Liver (tissue), 9 donors: ENCODE data around the gene TRIM7. TPM values are rescaled to one million over a fixed set of nuclear protein-coding genes. Genes with fewer than 3 reads are reported as not detected.

Experiments used
- DNase-seq: peaks from one replicate; pipeline ENCODE4 v3.0.0-alpha.2; 2017; ENCODE audit warnings: low spot score
- H3K27ac ChIP-seq, 2 donors: one replicate each; pipeline ENCODE4 v1.7.0; 2013; ENCODE audit warnings: inconsistent platforms in 2 of 2, low read length in 2 of 2, control low read depth in 1 of 2, low read depth in 1 of 2, mild to moderate bottlenecking in 1 of 2
- H3K27me3 ChIP-seq, 4 donors: one replicate each; pipeline versions ENCODE4 v1.6.1 to v1.7.0; 2013; ENCODE audit warnings: low read length in 3 of 4, inconsistent platforms in 1 of 4, mild to moderate bottlenecking in 1 of 4, moderate library complexity in 1 of 4; ENCODE audit not compliant: control insufficient read depth in 4 of 4, insufficient read depth in 4 of 4
- H3K36me3 ChIP-seq, 4 donors: one replicate each; pipeline versions ENCODE4 v1.6.1 to v1.7.0; 2013; ENCODE audit warnings: low read length in 3 of 4, mild to moderate bottlenecking in 3 of 4, low read depth in 1 of 4, moderate library complexity in 1 of 4; ENCODE audit not compliant: control insufficient read depth in 4 of 4, insufficient read depth in 3 of 4
- H3K4me1 ChIP-seq, 4 donors: one replicate each; pipeline versions ENCODE4 v1.6.1 to v1.7.0; 2013; ENCODE audit warnings: low read length in 3 of 4, mild to moderate bottlenecking in 3 of 4, moderate library complexity in 1 of 4; ENCODE audit not compliant: control insufficient read depth in 4 of 4, insufficient read depth in 4 of 4
- H3K4me3 ChIP-seq, 3 donors: one replicate each; pipeline versions ENCODE4 v1.6.1 to v1.7.0; 2013; ENCODE audit warnings: low read length in 3 of 3, control low read depth in 1 of 3, low read depth in 1 of 3, mild to moderate bottlenecking in 1 of 3
- H3K9ac ChIP-seq, 2 donors: one replicate each; pipeline ENCODE4 v1.7.0; 2013; ENCODE audit warnings: low read length in 2 of 2, mild to moderate bottlenecking in 2 of 2, moderate library complexity in 2 of 2, control low read depth in 1 of 2, low read depth in 1 of 2
- H3K9me3 ChIP-seq, 4 donors: one replicate each; pipeline versions ENCODE4 v1.6.1 to v1.7.0; 2013; ENCODE audit warnings: low read length in 3 of 4; ENCODE audit not compliant: control insufficient read depth in 4 of 4
- FOXA1 ChIP-seq: IDR thresholded peaks from 2 replicates; pipeline ENCODE4 v1.6.1; 2016; ENCODE audit warnings: antibody characterized with exemption
- FOXA2 ChIP-seq: IDR thresholded peaks from 2 replicates; pipeline ENCODE4 v1.6.1; 2016; ENCODE audit warnings: antibody characterized with exemption
- GABPA ChIP-seq, 2 donors: IDR thresholded peaks in 1 of 2; conservative IDR thresholded peaks in 1 of 2; 2 replicates each; pipeline ENCODE4 v1.6.1; 2016; ENCODE audit warnings: antibody characterized with exemption in 2 of 2, mild to moderate bottlenecking in 1 of 2, moderate library complexity in 1 of 2
- HNF4A ChIP-seq, 2 donors: conservative IDR thresholded peaks; 2 replicates each; pipeline ENCODE4 v1.6.1; 2016; ENCODE audit warnings: antibody characterized with exemption in 2 of 2, mild to moderate bottlenecking in 2 of 2
- HNF4G ChIP-seq: IDR thresholded peaks from 2 replicates; pipeline ENCODE4 v1.6.1; 2016; ENCODE audit warnings: antibody characterized with exemption
- JUND ChIP-seq, 2 donors: IDR thresholded peaks; 2 replicates each; pipeline ENCODE4 v1.6.1; 2016; ENCODE audit warnings: antibody characterized with exemption in 2 of 2
- NR2F2 ChIP-seq: IDR thresholded peaks from 2 replicates; pipeline ENCODE4 v1.6.1; 2016; ENCODE audit warnings: antibody characterized with exemption
- RAD21 ChIP-seq, 2 donors: IDR thresholded peaks; 2 replicates each; pipeline ENCODE4 v1.6.1; 2016; ENCODE audit warnings: antibody characterized with exemption in 2 of 2, mild to moderate bottlenecking in 2 of 2
- REST ChIP-seq: IDR thresholded peaks from 2 replicates; pipeline ENCODE4 v1.6.1; 2016; ENCODE audit warnings: antibody characterized with exemption, mild to moderate bottlenecking
- RXRA ChIP-seq, 2 donors: IDR thresholded peaks; 2 replicates each; pipeline ENCODE4 v1.6.1; 2017 to 2018; ENCODE audit warnings: antibody characterized with exemption in 2 of 2, mild to moderate bottlenecking in 1 of 2
- TAF1 ChIP-seq: conservative IDR thresholded peaks from 2 replicates; pipeline ENCODE4 v1.6.1; 2016; ENCODE audit warnings: antibody characterized with exemption, mild to moderate bottlenecking
- YY1 ChIP-seq: IDR thresholded peaks from 2 replicates; pipeline ENCODE4 v1.6.1; 2016; ENCODE audit warnings: antibody characterized with exemption, mild to moderate bottlenecking
- ZBTB33 ChIP-seq: IDR thresholded peaks from 2 replicates; pipeline ENCODE4 v1.6.1; 2016; ENCODE audit warnings: antibody characterized with exemption
- WGBS: extraction: QIAGEN DNeasy Blood & Tissue Kit; methylation state at CpG from one replicate; pipeline ENCODE4 v1.1.7; 2013; 5-methylcytosine and 5-hydroxymethylcytosine counted together
- polyA plus RNA-seq, 2 donors: library from polyadenylated mRNA; stranded (reverse) in 1 of 2; unstranded in 1 of 2; fragments of 200-250 nt in 1 of 2; fragments of >200 nt in 1 of 2; fragmentation: Nextera tagmentation in 1 of 2; extraction: Ambion mirVana in 1 of 2; gene quantifications; one replicate each; pipeline versions ENCODE4 v1.2.1 to v1.2.3, GENCODE V29; 2013 to 2015
- total RNA-seq, 2 donors: library from RNA; depleted of rRNA; stranded (reverse); fragments of >200 nt; gene quantifications; one replicate each; pipeline ENCODE4 v1.2.3, GENCODE V29; 2014
- TF ChIP-seq, protein P1 (sequence below): IDR thresholded peaks from 2 replicates; pipeline ENCODE4 v1.6.1; 2016; ENCODE audit warnings: antibody characterized with exemption
- TF ChIP-seq, protein P2 (sequence below): fragments of 150-350 bp; IDR thresholded peaks from 2 replicates; pipeline ENCODE4 v1.5.1; 2017; ENCODE audit warnings: improper control_type of control experiment, low read depth, low read length; ENCODE audit not compliant: missing input control
- TF ChIP-seq, protein P3 (sequence below): IDR thresholded peaks from 2 replicates; pipeline ENCODE4 v1.6.1; 2016; ENCODE audit warnings: antibody characterized with exemption
- donor health status: healthy.
- donor health status: healthy.
- donor health status: healthy.
- donor health status: healthy.
- donor health status: healthy.

TRIM7 gene
- total and polyA plus RNA-seq, 4 donors = 0.10 to 0.50 (median 0.14) TPM; not detected in 1

DNA sequence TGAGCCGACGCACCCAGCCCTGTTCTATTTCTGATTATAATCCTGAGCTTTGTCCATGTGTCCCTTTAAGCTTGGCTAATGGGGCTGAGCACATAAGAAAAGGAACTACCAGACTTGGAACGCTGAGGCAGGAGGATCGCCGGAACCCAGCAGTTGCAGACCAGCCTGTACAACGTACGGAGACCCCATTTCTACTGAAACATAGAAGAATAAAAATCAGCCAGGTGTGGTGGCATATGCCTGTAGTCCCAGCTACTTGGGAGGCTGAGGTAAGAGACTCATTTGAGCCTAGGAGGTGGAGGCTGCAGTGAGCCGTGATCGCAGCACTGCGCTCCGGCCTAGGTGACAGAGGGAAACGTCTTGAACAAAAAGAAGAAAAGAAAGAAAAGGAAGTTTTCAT, 22.3 kb downstream of the TRIM7 start:
- H3K9me3 ChIP-seq = no peaks in the 10 kb centered on the region
- no peak overlapping the region for H3K27ac ChIP-seq
- H3K9ac ChIP-seq = no peak overlapping the region
- no peaks in the 10 kb centered on the region for H3K27me3 ChIP-seq
- H3K4me1 ChIP-seq = peaks cover 0 to 11% (median 0%) of the 10 kb centered on the region in 4 donors
- WGBS = 62% methylated on average over 12 of the region's 12 CpGs
- TF ChIP-seq FOXA2 = no peak
- TF ChIP-seq ZBTB33 = no peak
- TF ChIP-seq HNF4A (conservative IDR thresholded peaks at IDR 0.05) = no peak
- TF ChIP-seq FOXA1 = no peak
- TF ChIP-seq, protein P1, sequence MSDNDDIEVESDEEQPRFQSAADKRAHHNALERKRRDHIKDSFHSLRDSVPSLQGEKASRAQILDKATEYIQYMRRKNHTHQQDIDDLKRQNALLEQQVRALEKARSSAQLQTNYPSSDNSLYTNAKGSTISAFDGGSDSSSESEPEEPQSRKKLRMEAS = no peak
- no peak for TF ChIP-seq JUND (IDR thresholded peaks at IDR 0.05)
- no peak for TF ChIP-seq RAD21 (IDR thresholded peaks at IDR 0.05)
- TF ChIP-seq, protein P2, sequence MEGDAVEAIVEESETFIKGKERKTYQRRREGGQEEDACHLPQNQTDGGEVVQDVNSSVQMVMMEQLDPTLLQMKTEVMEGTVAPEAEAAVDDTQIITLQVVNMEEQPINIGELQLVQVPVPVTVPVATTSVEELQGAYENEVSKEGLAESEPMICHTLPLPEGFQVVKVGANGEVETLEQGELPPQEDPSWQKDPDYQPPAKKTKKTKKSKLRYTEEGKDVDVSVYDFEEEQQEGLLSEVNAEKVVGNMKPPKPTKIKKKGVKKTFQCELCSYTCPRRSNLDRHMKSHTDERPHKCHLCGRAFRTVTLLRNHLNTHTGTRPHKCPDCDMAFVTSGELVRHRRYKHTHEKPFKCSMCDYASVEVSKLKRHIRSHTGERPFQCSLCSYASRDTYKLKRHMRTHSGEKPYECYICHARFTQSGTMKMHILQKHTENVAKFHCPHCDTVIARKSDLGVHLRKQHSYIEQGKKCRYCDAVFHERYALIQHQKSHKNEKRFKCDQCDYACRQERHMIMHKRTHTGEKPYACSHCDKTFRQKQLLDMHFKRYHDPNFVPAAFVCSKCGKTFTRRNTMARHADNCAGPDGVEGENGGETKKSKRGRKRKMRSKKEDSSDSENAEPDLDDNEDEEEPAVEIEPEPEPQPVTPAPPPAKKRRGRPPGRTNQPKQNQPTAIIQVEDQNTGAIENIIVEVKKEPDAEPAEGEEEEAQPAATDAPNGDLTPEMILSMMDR = no peak
- no peak for TF ChIP-seq YY1
- TF ChIP-seq REST = no peak
- TF ChIP-seq TAF1 = no peak
- no peak for TF ChIP-seq NR2F2
- no peak for TF ChIP-seq RXRA (IDR thresholded peaks at IDR 0.05)
- no peak for TF ChIP-seq GABPA (IDR thresholded peaks at IDR 0.05 in 1 of 2, conservative IDR thresholded peaks at IDR 0.05 in 1 of 2)
- TF ChIP-seq, protein P3, sequence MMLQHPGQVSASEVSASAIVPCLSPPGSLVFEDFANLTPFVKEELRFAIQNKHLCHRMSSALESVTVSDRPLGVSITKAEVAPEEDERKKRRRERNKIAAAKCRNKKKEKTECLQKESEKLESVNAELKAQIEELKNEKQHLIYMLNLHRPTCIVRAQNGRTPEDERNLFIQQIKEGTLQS = no peak
- no peak for TF ChIP-seq HNF4G
- no peak for DNase-seq
- H3K4me3 ChIP-seq = no peak overlapping the region
- no peaks in the 10 kb centered on the region for H3K36me3 ChIP-seq
